ENCODE measurements around the gene PDC.

- TF ChIP-seq CTCF (IDR thresholded peaks at IDR 0.05) (no peak), ZFX (IDR thresholded peaks at IDR 0.05; ENCODE audit: borderline replicate concordance) (no peak)
Measured at GRCh38 chr1:186420311-186420710, 40.6 kb downstream of the PDC start.

All from 22Rv1 (cell line).